ENCODE data around the gene RBM48.

Gene RBM48

DNA sequence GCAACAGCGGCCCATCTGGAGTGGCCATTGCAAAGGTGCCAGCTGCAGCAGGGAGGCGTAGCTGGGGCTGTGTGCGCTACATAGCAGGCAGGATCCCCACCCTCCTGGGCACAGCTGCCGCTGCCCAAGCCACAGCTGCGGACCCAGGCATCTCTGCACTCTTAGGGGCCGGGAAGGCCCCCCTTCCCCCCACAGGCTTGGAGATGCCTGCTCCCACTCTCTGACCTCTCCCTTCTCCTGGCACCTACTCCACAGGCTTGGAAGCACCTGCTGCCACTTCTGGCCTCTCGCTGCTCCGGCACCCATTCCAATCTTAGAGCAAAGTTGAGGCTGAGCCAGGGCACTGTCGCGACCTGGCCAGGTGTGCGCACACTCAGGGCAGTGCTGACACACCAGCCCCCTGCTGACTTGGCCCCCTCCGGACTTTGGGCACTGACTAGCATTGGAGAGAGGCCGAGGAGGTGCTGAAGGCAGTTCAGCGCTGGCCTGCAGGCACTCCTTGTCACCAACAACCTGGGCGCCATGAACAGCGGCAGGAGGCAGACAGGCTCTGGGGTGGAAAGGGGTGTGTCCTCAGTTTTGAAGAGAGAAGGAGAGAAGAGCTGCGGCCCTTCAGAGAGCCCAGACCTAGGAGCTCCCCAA is 18.4 kb downstream of the RBM48 start:
- DNase-seq, result no peak

DNA sequence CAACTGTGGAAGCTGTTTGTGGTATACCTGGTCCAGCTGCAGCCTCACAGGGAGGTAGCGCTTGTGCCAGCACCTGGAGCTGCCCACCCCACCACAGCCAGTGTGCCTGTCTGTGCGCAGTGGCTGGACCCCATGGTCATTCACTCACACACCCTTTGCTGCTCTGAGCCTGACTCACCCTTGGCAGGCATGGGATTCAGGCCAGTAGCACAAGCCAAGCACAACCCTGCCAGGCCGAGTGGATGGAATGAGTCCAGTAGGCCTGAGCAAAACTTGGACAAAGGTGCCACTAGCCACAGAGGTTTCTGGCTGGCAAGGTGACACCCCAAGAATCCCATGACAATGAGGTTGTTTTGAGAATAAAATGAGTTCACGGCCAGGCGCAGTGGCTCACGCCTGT is 19.0 kb downstream of the RBM48 start:
- DNase-seq, result no peak

DNA sequence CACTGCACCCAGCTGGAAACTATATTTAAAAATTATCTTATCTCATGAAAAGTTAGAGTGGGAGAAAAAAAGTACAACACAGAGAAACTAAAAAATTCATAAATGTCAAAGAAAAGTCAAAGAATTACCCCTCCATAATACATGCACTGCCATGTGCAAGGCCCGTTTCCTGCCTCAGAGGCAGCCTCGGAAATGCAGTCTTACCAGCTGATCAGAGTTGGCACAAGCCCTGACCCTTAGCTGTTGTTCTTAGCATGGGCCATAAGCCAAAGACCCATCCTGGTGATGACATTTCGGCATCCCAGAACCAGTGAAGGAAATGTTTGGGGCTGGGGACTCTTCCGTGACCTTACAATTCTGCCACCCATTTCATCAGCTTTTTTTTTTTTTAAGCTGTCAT is 21.6 kb downstream of the RBM48 start:
- DNase-seq, result no peak

DNA sequence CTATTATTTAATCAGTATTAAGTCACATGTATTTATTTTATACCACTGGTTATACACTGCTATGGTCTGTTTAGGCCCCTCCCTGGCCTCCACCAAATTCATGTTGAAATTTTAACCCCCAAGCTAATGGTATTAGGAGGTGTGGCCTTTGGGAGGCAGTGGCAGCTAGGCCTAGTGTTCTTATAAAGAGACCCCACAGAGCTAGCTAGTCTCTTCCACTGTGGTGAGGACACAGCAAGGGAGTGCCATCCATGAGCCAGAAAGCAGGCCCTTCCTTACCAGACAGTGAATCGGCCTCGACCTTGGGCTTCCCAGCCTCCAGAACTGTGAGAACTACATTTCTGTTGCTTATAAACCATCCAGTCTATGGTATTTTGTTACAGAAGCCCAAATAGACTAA is 28.7 kb downstream of the RBM48 start:
- DNase-seq, result no peak

DNA sequence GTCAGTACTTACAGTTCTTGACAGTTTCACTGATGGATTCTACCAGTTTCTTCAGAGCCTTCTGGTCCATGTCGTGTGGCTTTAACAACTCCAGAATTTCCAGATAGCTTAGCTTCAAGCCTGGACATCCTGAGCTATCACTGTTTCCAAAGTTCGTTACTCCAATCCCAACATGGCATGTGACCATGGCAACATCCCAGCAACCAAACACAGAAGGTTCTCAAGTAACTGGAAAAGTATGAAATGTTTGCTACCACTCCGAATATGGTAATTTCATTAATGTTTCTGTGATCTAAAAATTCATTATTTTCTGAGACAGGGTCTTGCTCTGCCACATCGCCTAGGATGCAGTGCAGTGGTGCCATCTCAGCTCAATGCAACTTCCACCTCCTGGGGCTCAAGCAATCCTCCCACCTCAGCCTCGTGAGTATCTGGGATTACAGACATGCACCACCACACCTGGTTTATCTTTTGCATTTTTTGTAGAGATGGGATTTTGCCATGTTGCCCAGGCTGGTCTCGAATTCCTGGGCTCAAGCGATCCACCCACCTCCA is 29.3 kb downstream of the RBM48 start:
- no peak for DNase-seq

DNA sequence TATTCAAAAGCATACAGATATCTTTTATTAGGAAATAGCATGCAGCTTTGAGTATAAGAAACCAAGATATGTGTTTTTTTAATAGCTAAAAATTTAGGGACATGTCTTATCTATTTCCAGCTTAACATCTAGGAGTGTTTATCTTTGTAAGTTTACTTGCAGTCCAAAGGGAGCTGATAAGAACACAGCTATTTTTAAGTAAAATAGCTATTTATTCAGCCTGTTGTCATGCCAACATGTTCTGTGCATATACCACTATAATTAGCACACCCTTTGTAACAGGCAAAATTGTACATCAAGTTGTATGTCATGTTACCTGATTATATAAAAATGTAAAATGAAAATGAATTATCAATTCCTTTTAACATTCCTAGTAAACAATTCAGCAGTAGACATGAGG is 32.0 kb downstream of the RBM48 start:
- DNase-seq, result no peak

DNA sequence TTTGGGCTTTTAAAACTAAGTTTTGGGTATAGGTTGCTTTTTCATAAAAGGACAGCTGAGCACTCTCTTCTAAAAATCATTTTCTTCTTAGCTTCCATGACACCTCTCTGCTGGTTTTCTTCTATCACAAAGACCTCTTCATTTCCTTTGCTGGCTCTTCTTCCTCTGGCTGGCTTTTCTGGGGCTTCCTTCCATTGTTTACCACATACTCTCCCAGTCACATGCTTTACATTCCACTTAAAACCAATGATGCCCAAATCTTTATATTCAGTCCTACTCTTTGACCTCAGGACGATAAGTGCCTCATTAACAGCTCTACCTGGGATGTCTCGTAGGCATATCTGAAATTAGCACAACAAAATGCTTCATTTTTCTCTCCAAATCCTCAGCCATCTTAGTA is 34.8 kb downstream of the RBM48 start:
- no peak for DNase-seq

DNA sequence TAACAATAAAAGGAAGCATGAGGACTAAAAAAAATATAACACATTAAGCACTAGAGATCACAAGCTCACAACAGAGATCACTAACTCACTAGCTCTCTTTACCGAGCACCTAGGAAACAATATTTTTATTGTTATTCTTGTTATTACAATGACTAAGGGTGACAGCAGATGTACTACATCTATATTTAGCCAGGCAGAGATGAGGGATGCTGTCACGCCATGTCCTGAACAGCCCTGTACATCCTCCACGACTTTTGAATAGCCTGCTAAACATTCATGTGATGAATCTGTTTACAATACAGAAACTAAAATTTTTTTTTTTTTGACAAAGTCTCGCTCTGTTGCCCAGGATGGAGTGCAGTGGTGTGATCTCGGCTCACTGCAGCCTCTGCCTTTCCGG is 38.9 kb downstream of the RBM48 start:
- no peak for DNase-seq

DNA sequence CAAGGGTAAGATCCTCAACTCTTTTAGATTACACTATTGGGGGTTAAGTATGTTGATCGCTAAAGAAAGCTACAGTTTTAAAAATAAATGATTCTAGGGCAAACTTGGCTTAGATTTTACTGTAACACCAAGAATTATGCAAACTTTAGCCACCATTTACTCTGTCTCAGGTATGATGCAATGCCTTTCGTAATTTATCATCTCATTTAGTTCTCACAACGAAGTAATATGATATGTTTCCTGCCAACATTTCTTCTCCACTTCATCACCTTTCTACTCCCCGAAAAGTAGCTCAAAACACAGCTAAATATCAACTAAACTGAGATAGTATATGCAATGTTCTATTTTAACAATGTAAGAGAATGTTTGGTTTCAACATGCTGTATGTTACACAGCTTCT is 40.5 kb downstream of the RBM48 start:
- DNase-seq, result no peak

DNA sequence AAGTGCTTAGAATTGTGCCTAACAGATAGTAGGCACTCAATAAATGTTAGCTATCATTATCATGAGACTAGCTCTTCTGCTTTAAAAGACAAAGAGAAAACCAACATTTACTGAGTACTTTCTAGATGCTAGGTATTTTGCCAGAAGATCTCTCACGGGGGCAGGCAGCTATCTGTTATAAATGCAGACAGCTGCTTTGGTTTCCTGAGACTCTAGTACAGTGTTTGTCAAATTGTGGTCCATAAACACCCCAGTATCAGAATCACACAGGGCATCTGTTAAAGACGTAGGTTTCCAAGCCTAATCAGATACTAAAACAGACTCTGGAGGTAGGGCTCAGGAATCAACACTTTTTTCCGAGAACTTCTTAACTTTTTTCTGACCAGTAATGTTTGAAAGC is 47.7 kb downstream of the RBM48 start:
- DNase-seq, result no peak

DNA sequence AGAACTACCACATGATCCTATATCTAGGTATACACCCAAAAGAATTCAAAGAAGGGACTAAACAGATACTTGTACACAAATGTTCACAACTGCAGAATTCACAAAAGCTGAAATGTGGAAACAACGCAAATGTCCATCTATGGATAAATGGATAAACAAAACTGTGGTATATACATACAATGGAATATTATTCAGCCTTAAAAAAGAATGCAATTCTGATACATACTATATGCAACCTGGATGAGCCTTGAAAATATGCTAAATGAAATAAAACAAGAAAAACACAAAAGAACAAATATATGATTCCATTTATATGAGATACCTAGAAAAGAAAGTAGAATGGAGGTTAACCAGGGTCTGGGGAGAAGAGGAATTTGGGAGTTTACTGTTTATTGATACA is 54.4 kb downstream of the RBM48 start:
- DNase-seq, result no peak

DNA sequence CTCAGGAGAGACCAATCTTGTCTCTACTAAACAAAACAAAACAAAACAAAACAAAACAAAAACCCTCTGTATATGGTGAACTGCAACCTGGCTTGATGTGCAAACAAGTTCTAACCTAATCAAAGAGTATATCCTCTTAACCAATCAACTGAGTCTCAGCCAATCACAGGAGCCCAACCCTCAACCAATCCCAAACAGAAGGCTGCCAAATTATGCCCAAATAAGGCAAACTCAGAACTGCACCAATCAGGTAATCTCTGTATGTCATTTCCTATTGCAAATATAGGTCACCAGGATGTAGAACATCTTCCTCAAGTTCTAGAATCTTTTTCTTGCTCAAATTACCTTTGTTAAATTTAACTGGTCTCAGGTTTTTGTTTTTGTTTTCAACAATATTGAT is 56.4 kb downstream of the RBM48 start:
- DNase-seq, result no peak

DNA sequence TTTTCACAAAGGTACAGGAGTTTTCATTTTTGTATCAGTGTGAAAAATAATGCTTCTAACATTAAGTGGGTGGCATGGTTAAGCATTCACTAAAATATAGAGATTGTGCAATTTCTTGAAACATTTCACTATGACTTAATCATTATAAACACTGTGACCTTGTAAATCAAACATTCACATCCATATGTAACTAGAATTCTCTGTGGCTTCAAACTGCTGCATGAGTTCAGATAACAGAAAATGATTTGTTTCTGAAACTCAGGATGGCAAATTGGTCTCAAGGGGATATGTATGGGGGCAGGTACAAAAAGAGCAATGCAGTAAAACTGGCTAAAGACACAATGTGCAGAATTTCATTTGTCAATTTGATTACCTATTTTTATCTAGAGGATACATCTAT is 57.8 kb downstream of the RBM48 start:
- DNase-seq, result no peak

DNA sequence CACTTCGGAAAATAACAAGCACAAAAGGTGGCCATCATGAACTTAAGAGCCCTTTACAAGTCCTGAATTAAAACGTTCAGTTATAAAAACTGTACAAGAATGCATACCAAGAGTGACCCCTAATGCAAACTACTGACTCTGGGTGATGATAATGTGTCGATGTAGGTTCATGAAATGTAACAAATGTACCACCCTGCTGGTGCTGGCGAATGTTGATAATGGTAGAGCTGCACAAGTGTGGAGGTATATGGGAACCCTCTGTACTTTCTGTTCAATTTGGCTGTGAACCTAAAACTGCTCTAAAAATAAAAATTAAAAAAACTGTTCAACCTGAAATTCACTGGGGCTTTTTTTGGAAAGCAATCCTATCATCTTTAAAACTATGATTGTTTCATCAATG is 58.2 kb downstream of the RBM48 start:
- DNase-seq, result no peak

Measured in bone marrow (tissue), 2 donors.